Cardiac muscle cell (in vitro differentiated cells and primary cell): ENCODE results near the gene PTCD3. TPM values are rescaled to one million over a fixed set of nuclear protein-coding genes. Genes with fewer than 3 reads are reported as not detected.

Experiments
- DNase-seq, 2 donors: peaks; one replicate each; pipeline versions ENCODE4 v3.0.0 to v3.0.0-alpha.2; 2010 to 2017; ENCODE audit warnings: low read depth in 1 of 2, low spot score in 1 of 2
- H3K27ac ChIP-seq: fragments of 200-600 bp; sonication (generic); 2 replicates; pipeline ENCODE4 v1.5.1; 2016
- H3K27me3 ChIP-seq: fragments of 200-600 bp; sonication (generic); 2 replicates; pipeline ENCODE4 v1.6.0; 2016; ENCODE audit warnings: control low read depth
- H3K36me3 ChIP-seq: fragments of 200-600 bp; sonication (generic); 2 replicates; pipeline ENCODE4 v1.5.1; 2016; ENCODE audit warnings: control low read depth
- H3K4me1 ChIP-seq: fragments of 200-600 bp; sonication (generic); 2 replicates; pipeline ENCODE4 v1.8.1; 2017; ENCODE audit warnings: low read depth, mild to moderate bottlenecking, mixed run types
- H3K4me3 ChIP-seq: fragments of 200-600 bp; sonication (generic); 2 replicates; pipeline ENCODE4 v1.5.1; 2016; ENCODE audit warnings: mild to moderate bottlenecking
- H3K9me3 ChIP-seq: fragments of 200-600 bp; sonication (generic); 2 replicates; pipeline ENCODE4 v1.5.1; 2017; ENCODE audit warnings: low read depth, mild to moderate bottlenecking, control low read depth
- polyA plus RNA-seq: library from polyadenylated mRNA; unstranded; fragments of >200 nt; fragmentation: Nextera tagmentation; extraction: Ambion mirVana; gene quantifications from 2 replicates; pipeline ENCODE4 v1.2.1, GENCODE V29; 2016
- total RNA-seq: library from RNA; depleted of rRNA; stranded (reverse); fragments of >200 nt; gene quantifications from 2 replicates; pipeline ENCODE4 v1.2.3, GENCODE V29; 2016
- TF ChIP-seq, protein P1 (sequence below): IDR thresholded peaks from 2 replicates; pipeline ENCODE4 v1.5.1; 2012; ENCODE audit warnings: low read depth, mild to moderate bottlenecking, low read length

Gene PTCD3
- total and polyA plus RNA-seq, 2 experiments from 2014 or later = 112 to 180 TPM

GRCh38 chr2:86066007-86066578, 39.9 kb upstream of the PTCD3 start:
- Histone ChIP-seq H3K4me1 (peaks cover 10% of the 10 kb centered on the region), H3K27ac (peak overlapping the region; percentile 36)

GRCh38 chr2:86066915-86067314, 39.1 kb upstream of the PTCD3 start:
- no peaks in the 10 kb centered on the region for H3K27me3 ChIP-seq
- H3K27ac ChIP-seq = peak overlapping the region; percentile 36
- H3K4me1 ChIP-seq = peaks cover 10% of the 10 kb centered on the region
- H3K4me3 ChIP-seq = no peak overlapping the region
- DNase-seq = no peak
- TF ChIP-seq, protein P1, sequence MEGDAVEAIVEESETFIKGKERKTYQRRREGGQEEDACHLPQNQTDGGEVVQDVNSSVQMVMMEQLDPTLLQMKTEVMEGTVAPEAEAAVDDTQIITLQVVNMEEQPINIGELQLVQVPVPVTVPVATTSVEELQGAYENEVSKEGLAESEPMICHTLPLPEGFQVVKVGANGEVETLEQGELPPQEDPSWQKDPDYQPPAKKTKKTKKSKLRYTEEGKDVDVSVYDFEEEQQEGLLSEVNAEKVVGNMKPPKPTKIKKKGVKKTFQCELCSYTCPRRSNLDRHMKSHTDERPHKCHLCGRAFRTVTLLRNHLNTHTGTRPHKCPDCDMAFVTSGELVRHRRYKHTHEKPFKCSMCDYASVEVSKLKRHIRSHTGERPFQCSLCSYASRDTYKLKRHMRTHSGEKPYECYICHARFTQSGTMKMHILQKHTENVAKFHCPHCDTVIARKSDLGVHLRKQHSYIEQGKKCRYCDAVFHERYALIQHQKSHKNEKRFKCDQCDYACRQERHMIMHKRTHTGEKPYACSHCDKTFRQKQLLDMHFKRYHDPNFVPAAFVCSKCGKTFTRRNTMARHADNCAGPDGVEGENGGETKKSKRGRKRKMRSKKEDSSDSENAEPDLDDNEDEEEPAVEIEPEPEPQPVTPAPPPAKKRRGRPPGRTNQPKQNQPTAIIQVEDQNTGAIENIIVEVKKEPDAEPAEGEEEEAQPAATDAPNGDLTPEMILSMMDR = no peak
- H3K9me3 ChIP-seq = no peaks in the 10 kb centered on the region
- peaks cover 35% of the 10 kb centered on the region for H3K36me3 ChIP-seq

More at GRCh38 chr2:86066007-86066578, 39.9 kb upstream of the PTCD3 start:
- no peak for DNase-seq
- Histone ChIP-seq H3K36me3 (peaks cover 40% of the 10 kb centered on the region), H3K27me3 (no peaks in the 10 kb centered on the region), H3K4me3 (no peak overlapping the region), H3K9me3 (no peaks in the 10 kb centered on the region)
- TF ChIP-seq, protein P1 = no peak

DNA sequence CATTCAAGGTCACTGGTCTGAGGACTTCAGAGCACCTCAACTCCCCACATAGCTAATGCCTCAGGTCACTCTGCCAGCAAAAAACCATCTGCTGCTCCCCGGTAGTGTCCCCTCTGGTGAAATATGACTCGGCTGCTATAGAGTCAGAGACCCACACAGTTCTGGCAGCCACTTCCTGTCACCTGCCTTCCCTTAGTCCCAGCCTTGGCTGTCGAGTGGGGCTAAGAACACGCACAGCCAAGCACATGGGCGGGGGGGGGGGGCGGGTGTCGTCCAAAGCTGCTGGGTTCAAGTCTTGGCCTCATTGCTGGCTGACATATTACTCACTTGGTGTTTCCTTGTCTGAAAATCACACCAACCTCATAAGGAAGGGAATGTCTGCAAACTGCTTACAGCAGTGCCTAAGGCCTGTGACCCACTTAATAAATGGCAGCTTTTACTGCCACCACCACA, 37.9 kb upstream of the PTCD3 start:
- DNase-seq = no peak
- no peaks in the 10 kb centered on the region for H3K27me3 ChIP-seq
- H3K4me1 ChIP-seq = peaks cover 10% of the 10 kb centered on the region
- TF ChIP-seq, protein P1 = no peak
- no peak overlapping the region for H3K4me3 ChIP-seq
- no peaks in the 10 kb centered on the region for H3K9me3 ChIP-seq
- no peak overlapping the region for H3K27ac ChIP-seq
- H3K36me3 ChIP-seq = peaks cover 35% of the 10 kb centered on the region

- Histone ChIP-seq H3K36me3 (peaks cover 33% of the 10 kb centered on the region), H3K4me3 (no peak overlapping the region), H3K27ac (no peak overlapping the region), H3K9me3 (no peaks in the 10 kb centered on the region), H3K27me3 (no peaks in the 10 kb centered on the region), H3K4me1 (peaks cover 10% of the 10 kb centered on the region)
- TF ChIP-seq, protein P1 = no peak
- no peak for DNase-seq
Measured at GRCh38 chr2:86068648-86069047, 37.4 kb upstream of the PTCD3 start.

DNA sequence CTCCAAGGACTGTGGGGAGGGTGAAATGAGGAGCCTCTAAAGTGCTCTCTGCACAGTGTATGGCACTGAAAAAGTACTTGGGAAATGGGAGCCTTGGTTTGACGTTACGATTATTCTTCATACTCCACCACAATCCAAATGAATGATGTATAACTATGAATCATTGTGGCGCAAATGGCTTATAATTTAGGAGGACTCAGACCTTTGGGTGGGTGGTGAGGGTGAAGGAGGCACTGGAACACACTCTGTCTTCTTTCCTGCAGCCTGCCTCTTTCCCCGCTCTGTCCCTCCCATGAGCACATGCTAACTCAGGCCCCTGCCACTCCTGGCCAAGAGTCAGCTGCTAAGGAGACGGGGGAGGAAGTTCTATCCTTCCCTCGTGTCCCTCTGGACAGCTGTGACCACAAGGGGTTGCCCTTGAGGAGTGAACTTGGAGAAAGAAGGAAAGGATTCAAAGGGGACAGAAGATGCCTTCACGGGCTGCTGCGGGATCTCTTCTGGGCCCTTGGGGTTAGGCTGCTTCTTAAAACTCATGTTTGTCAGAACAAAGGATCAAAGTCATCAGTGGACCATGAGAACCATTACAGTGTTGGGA, 36.8 kb upstream of the PTCD3 start:
- Histone ChIP-seq H3K4me1 (peaks cover 10% of the 10 kb centered on the region), H3K27me3 (no peaks in the 10 kb centered on the region), H3K36me3 (peaks cover 33% of the 10 kb centered on the region), H3K27ac (no peak overlapping the region), H3K9me3 (no peaks in the 10 kb centered on the region), H3K4me3 (no peak overlapping the region)
- TF ChIP-seq, protein P1 = no peak
- no peak for DNase-seq
